ENCODE results near the gene MGARP. TPM values are rescaled to one million over a fixed set of nuclear protein-coding genes. Genes with fewer than 3 reads are reported as not detected.
"Not testable (repeated sequence)": the region's sequence is repeated elsewhere in the genome, so short reads cannot be mapped to it uniquely, and the experiment has no call there.

The MGARP gene
- polyA plus RNA-seq, 5 donors: 0.19 to 0.77 (median 0.38) TPM

DNA sequence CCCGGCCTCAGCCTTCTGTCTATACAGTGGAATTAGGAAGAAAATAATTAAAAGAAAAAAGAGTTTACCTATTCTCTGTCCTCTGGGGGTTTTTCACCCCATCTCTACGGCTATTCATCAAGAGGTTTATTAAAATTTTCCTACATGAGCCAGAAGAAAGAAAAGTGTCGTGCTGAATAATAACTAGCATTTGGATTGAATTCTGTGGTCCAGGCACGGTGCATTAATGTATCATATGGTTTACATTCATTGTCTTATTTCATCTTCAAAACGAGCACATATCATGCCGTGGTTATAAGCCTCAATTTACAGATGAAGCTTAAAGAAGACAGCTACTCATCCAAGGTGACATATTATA is 15.9 kb upstream of the MGARP start:
- no peak for DNase-seq

DNA sequence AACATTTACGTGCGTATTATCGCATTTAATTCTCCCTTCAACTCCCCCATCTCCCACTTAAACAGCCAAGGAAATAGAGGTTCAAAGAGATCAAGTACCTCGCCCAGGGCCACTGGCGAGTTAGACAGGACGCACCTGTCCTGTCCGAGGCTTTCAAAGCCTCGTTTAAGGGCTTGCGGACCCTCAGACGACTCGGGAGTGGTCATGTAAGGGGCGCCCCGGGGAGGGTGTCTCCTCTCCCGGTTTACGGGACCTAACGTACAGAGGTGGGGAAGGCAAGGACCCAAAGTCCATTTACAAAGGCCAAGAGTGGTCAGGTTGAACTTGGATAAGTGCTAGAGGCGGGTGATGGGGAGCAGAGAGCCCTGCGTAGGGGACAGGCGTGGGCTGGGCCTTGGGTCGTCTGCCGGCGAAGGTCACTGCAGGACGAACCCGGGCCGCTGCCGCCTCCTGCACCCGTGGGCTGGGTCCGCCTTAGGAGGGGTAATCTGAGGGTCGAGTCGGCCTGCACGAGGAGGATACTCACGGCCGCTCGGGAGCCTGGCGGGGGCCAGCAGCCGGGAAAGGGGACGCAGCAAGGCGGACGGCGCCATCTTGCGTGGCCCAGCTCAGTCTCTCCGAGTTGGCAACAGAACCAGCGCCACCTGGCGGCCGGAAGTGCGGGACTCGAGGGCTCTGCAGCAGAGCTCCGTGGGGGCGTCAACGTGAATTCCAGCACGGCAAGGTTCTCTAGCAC is 15.3 kb upstream of the MGARP start:
- peak; percentile 94 for DNase-seq

DNA sequence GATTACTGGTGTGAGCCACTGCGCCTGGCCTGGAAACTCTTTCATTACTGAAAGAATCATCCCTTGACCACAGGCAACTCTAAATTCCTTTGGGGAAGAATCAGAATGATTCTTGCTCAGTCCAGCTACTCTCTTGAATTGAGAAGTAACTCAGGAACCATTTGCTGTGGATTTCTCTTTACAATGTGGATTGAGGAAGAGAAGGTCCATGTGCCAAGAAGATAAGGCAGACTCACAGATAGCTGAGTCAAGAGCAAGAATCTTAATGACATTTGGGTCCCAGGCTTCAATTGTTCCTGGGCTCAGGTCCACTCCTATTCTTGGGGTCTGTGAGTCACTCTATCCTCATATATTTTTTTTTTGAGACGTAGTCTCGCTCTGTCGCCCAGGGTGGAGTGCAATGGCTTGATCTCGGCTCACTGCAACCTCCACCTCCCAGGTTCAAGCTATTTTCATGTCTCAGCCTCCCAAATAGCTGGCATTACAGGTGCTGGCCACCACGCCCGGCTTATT is 6.2 kb upstream of the MGARP start:
- no peak for DNase-seq

DNA sequence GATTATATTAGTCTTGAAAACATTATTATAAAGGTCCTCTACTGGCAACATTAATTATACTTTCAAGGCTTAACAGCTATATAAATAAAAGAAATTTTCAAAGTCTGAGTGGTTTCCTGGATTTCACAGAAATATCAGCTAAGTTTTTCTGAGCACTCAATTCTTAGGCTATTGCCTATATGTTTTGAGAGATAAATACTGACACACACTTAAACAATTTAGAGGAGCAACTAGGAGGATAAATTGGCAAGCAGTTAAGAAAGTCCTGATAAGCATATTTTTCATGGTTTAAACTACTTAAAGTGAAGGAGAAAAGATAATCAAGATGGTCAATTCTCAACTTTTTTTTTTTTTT is 2.7 kb upstream of the MGARP start:
- DNase-seq: no peak

DNA sequence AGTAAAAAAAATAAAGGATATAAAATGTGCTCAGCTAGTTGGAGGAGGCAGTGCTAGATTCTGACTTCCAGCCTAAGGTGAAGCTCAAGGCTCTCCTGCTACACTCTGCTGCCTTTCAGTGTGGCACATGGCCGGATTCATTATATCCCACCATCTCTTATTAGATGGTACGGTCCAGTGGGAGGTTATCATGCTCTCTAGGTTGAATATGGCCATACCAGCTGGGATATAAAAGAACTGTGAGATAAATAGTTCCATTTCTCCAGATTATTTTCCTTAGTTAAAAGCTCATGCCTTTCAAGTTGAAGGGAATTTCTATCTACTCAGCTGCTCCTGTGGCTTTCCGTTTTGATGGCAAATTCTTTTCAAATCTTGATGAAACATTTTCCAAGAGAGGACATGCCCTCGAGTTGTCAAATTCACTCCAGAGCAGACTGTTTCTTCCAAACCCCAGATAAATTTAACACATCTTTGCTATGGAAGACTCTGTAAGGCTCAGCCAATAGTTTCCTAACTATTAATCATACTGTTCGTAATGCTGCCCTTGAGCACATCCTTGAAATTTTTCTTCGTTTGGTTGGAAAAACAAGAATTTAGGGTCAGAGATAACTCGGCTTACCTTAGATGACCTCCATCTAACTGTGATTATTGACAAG is 2.2 kb upstream of the MGARP start:
- no peak for DNase-seq

DNA sequence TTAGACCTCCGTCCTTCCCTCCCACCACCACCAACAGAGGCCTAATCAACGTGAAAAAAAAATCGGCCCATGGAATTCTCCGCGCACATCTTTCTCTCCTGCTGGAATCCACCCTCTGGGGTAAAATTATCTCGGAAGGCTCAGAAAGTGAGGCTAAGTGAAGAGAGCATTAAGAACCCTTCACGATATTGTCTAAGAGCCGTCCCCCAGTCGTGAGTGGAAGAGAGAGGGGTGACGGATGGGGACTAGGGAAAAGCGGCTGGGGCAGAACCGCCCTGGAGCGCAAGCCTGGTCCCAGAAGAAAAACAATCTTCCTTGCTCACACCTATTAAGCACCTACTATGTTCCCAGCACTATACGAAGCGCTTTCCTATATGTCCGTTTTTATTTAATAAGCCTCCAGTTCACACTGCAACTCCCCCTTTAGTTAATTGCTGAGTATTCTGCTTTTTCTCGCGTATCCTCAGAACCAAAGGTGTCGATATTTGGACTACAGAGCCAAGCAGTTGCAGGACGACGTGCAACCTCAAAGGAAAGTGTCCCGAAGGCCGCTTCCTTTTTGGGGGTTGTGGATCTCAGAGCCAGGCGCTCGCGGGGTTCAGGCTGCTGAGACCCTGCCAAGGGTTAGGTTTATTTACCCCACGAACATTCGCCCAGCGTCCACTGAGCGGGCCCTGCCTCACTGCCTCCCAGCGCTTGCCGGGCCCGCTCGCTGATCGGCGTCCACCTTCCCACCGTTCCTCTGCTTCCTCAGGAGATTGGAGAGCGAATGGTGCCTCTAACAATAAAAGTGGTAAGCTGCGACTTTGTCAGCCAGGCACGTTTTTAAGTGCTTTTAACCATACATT is 889 bp downstream of the MGARP start:
- peak in 1 of 2 donors; percentile 9 for DNase-seq

DNA sequence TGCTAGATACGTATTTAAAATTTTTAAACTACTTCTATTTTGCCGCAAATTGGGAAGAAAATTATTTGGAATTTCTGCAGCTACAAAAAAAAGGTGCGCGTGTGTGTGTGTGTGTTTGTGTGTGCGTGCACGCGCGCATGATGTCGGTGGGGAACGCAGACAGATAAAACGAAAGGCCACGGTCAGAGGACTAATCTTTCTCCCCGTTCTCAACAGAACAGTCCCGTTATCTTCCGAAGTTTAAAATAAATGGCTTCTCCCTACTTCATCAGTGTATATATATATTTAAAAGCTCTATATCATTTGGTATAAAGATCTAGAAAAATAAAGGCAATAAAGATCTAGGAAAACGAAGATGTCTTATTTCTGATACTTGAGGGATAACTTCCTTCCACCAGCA is 1.5 kb downstream of the MGARP start:
- peak in 1 of 2 donors; percentile 8 for DNase-seq

DNA sequence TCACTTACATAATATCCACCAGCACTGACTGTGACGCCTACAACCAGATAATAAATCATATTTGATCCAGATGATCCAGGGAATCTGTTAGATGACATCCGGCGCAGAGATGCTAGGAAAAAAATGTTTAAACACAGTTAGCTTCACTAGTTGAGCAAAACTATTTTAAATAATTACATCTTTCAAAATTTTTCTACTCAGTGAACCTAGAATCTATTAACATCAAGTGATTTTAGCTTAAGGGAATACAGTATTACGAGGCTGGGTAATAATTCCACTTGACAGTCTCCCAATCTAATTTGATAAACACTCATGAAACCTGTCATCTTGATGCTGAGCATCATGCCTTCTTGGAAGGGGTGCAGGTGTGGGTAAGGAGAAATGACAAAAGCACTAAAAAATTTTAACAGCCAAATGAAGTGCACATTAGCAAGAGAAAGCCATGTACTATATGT is 4.7 kb downstream of the MGARP start:
- no peak for DNase-seq

DNA sequence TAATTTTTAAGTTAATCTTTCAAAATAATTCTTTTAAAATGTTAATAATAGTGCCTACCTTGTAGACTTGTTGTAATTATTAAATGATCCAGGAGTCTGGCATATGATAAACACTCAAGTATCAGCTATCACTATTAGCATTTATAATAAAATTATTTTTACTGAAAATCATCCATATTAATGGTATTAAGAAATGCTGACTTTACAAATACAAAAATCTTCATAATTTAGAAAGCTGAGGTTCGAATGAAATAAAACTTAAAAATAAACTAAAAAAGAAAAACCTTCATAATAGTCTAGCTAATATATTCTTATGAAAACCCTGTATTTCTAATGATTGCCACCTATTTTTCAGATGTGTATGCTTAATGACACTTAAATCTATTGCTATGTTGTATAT is 5.2 kb downstream of the MGARP start:
- DNase-seq: no peak

DNA sequence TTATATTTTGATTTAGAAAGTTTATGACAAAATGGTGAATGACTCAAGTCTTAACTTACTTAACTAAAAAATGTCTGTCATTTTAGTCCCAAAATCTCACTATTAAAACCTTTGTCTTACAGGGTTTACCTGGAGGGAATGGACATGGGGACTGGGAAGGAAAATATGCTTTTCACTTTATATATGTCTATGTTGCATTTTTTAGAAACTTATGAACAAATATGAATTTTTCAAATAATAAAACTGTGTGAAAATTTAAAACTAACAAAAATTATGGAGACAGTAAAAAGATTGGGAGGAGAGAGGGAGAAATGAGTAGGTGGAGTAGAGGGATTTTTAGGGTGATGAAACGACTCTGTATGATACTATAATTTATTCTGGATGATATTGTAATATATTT is 6.2 kb downstream of the MGARP start:
- no peak for DNase-seq

DNA sequence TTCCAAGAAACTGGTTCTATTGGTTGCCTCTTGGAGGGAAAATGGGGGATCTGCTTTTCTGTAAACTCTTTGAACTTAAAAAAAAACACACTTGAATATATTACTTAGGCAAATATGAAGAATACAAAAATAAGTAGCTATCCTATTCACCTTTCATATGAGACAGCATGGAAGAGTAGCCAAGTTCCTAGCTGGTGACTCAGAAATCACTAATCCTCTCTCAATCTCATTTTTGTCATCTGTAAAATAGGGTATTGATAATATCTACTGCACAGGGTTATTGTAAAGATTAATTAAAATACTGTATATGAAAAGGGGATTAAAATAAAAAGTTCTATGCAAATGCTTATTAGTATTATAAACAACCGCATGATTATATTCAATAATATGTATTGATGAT is 12.7 kb downstream of the MGARP start:
- DNase-seq: no peak

DNA sequence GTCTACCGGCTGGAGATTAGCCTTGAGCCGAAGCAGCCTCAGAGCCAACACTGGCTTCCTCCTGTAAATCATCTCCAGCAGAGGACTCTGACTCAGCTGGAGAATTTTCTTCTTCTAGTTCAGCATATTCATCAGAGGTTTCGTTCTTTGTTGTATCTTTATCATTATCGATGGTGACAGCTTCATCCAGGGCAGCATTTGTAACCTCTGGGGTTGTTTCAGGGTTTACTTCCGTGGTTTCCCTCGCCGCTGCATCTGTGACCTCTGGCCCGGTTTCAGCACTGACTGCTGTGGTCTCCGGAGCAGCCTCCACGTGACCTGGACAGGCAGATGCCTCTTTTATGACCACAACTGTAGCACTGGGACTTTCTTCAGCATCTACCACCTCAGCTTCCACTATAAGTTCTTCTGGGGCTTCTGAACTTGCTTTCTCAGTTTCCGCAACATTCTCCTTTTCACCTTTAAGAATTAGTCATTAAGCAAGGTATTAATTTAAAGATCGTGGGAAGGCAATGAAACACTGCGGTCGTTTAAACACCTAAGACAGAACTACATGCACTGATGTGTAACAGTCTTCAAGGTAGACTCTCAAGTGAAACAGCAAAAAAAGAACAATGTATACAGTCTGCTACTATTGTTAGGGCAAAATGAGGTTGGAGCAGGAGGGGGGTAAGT is 13.3 kb downstream of the MGARP start:
- peak in 1 of 2 donors; percentile 7 for DNase-seq

DNA sequence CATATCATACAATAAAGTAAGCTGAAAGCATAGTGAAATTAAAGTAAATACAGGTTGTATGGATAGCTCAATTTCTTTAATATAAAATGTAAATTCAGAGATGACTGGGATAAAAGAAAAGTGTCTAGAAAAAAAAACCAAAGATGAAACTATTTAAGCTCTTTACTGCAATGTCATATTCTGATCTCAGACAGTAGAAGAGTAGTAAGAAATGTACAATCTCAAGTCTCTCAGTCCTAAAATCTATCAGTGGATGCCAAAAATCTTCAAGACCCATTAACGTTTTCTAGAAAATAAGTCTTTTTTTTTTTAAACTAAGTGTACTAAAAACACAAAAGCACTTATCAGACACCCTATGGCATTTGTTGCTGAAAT is 13.8 kb downstream of the MGARP start:
- DNase-seq: no peak

DNA sequence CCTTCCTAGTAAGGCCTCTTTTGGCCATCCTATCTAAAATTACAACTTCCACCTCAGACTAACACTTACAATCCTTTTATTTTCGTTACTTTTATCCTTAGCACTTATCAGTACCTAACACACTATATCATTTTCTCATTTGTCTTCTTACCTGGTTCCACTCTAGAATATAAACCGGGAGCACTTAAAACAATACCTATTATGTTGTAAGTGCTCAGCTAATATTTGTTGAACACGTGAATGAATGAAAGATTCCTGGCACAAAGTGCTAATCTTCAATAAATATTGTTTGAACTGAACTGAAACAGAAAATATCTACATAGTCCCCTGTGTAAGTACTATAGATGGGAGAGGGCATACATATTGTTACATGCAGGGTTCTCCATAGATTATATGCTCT is 14.4 kb downstream of the MGARP start:
- DNase-seq: no peak

DNA sequence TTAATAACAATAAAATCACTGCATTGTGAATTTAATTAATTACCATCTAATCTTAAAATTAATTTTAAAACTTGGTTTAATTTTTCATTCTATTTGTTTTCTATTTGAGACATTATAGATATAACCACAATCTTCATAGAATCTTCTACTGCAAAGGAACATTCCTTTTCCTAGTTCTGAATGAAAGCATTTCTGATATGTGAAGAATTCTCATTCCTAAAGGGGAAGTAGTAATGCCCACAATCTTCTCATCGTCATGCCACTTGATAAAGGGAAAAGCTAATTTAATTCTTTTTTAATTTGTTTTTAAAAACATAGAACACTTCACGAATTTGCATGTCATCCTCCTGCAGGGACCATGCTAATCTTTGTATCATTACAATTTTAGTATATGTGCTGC is 23.7 kb downstream of the MGARP start:
- DNase-seq: no peak

DNA sequence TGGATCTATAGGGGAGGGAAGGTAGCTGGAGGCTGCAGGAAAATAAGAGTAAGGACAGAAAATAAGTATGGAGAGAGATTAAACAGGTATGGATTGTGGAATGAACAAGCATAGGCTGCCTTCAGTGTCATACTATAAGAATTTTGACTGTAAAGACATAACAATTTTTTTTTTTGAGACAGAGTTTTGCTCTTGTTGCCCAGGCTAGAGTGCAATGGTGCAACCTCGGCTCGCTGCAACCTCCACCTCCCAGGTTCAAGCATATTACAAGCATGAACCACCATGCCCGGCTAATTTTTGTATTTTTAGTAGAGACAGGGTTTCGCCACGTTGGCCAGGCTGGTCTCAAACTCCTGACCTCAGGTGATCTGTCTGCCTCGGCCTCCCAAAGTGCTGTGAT is 24.4 kb downstream of the MGARP start:
- not testable (repeated sequence) for DNase-seq

DNA sequence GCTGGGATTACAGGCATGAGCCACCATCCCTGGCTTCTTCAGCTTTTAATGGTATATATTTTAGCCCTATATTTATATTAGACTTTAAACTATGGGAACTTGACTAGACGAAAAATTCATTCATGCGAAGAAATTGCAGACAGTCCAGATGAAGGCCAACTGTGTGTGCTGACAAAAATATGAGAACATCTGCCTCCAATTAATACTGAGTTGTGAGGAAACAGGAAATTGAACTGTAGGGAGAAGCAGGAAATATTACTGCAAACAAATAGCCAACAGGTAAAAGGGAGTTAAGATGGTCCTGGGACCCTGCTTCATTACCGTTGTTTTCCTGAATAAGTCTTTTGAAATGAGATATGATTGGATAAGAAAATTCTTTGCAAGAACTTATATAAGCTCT is 26.3 kb downstream of the MGARP start:
- no peak for DNase-seq

DNA sequence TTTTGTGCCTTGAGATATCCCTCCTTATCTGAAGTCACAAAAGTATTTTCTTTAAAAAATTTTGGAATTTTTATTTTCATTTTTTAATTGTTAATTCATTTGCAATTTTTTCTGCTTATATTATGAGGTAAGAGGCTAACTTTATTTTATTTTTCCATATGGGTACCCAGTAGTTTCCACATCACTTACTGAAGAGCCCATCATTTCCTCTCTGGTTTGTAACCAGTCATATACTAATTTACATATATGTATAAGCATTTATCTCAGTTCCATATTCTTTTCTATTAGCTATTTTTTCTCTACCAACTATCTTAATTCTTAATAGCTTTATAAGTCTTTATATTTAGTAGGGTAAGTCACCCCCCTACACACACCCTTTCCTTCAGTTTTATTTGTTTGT is 27.0 kb downstream of the MGARP start:
- no peak for DNase-seq

DNA sequence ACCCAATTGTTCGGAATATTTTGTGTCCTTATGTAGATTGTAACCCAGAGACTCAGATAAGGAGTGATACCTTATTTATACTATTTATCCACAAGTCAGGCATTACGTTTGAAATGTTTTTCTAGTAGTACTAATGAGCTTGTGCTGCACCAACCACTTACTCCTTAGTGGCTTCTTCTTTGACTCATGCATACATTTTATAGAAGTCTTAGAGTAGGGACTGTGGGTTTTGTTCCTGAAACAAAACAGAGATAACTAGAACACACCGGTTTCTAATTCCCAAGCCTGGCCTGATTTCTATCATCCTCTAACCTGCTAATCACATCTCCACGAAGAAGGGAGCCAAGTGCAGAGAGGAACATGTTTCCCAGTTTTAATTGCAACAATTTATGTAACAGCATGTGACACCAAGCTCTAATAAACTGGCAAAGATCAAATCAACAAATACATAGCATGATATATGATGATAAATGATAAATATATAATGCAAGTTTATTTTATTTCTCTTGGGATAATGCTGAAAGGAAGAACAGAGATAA is 32.3 kb downstream of the MGARP start:
- DNase-seq: no peak

DNA sequence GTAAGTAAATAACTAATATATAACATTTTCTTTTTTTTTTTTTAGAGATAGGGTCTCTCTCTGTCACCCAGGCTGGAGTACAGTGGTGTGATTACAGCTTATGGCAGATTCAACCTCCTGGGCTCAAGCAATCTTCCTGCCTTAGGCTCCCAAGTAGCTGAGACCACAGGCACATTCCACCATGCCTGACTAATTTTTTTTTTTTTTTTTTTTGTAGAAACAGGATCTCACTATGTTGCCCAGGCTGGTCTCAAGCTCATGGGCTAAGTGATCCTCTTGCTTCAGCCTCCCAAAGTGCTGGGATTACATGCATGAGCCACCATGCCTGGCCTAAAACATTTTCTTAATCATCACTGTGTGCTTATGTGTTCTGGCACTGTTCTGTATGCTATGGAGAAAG is 32.8 kb downstream of the MGARP start:
- DNase-seq: no peak

DNA sequence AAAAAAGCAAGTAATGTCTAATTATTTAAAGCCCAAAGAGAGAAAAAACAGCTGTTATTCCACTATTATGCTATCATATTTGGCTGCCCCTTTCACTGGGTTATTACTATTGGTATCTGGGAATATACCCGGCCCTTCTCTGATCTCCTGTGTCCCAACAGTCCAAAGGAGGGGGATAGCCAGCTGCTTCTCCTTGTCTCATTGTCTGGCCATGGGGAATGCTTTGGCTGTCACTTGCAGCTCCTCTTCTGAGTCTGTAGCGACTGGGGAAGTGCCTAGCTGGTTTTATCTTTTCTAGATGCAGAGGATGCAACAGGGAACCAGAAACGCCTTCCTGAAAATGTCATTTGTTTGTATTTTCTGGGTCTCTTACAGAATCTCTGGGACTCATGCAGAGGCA is 33.9 kb downstream of the MGARP start:
- DNase-seq: no peak

DNA sequence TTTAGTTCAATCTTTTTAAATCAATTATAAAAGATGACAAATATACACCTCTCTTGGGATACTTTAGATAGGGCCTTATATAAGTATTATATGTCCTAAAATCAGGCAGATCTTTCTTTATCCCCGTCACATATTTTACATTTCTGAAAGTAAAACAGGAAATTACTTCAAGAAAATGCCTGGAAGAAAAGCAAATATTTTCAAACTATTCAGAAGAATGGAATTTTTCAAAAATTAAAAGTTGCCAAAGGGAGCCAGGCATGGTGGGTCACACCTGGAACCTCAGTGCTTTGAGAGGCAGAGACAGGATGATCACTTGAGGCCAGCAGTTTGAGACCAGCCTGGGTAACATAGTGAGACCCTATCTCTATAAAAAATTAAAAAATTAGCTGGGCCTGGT is 34.4 kb downstream of the MGARP start:
- DNase-seq: no peak

Measured in right lung (tissue), 5 donors.